Measurements from ENCODE around the gene TOR2A.
"Not testable (repeated sequence)": the region's sequence is repeated elsewhere in the genome, so short reads cannot be mapped to it uniquely, and the experiment has no call there.

Gene TOR2A

DNA sequence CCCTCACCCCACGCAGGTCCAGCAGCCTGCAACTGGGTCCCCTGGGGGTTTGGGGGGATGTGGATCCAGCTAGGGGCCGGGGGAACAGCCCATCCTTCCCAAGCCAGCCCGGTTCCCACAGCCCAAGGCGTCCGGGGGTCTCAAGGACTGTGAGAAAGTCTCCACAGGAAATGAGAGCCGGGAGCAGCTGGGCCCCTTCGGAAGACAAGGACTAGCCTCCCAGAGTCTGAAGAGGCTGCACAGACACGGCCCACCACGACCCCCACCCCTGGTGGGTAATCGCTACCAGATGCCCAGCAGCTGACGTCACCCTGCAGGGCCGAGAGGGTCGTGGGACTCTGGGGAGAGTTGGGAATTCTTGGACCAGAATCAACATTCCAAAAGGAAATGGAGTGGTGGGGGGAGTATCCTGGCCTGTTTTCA lies 32.8 kb upstream of the TOR2A start:
- no peak for DNase-seq

DNA sequence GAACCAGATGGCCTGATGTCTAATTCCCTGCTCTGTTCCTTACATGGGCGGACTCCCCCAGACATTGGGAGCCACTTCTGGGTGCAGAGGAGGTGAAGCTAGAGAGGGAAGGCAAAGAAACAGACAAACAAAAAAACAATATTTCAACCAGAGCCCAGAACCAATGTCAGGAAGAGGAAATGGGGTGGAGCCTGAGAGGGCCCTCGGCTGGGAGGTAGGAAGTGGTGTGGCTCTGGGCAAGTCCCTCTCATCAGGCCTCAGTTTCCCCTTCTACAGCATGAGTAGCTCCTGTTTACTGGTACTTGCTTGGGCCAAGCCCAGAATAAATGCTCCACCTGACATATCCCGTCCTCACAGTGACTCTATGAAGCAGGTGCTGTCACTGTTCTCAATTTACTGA lies 32.3 kb upstream of the TOR2A start:
- peak; percentile 27 for DNase-seq

DNA sequence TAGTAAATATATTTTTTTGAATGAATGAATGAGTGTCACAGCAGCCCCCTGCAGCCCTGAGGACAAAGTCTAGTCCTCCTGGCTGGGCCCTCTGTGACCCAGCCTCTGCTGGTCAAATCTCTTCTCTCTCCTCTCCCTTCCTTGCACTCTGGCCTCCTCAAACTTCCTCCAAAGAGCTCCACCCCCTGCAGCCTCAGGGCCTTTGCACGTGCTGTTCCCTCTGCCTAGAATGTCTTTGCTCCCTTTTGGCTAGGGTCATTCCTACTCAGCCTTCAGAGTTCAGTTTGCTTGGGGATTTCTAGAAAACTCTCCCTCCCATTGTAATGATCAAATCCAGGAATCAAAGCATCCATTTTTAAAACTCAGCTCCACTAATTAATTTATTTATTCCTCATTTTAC lies 30.3 kb upstream of the TOR2A start:
- DNase-seq = no peak

DNA sequence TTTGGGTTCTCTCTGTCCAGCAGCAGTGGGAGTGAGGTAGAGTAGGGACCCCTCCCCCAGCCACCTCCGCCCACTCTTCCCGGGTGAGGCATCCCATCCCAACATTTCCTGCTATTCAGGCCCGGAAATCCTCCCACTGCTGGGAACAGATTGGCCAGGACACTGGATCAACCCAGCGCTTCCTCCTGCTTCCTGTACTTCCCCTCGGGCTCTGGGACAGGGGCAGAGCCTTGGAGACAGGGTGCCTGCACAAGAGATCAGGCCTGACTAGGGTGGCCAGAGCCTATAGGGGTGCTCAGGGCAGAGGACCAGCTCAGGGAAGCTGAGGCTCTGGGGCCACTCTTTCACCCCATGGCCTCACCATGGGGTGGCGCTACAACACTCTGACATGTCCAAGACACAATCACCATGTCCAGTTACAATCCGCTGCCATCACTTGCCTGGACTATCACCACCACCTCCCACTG lies 28.9 kb upstream of the TOR2A start:
- DNase-seq = peak; percentile 19

DNA sequence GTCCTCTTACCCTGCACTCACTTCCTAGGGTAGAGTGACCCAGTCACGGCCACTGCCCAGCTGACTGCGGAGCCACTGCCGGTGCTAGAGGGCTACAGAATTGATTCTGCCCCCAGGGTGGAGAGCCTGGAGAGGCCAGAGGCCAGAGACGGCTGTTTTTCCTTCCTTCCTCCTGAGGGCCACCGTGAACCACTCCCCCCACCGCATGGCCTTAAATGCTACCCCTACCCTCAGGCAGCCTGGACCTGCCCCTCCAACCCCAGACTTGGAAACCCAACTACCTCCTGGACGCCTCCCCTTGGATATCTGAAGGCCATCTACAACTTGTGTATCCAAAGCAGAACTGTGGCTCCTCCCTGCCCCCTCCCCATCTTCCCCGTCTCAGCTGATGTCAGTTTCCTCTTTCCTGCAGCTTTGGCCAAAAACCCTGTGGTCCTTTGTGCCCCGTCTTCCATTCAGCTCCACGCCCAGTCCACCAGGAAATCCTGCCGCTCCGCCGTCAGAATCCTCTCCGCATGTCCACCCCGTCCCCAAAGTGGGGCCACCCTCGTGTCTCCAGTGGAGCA lies 27.1 kb upstream of the TOR2A start:
- DNase-seq = no peak

DNA sequence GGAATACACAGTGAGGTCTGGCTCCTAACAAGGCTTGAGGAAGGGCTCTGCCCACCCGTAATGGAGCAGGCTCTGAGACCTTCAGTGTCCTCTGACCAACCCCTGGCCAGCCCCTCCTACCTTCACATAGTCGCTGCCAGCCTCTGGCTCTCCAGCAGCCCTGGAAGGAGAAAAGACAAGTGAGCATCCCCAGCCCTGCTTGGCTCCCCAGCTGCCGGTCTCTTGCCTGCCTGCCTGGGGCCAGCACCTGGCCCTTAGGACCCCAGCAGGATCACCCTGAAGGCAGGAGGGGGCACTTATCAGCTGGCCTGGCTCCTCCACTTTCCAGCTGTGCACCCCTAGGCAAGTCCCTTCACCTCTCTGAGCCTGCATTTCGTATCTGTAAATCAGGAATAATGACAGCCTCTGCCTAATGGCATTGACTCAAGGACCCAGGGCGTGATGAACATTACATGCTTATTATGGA lies 26.4 kb upstream of the TOR2A start:
- no peak for DNase-seq

DNA sequence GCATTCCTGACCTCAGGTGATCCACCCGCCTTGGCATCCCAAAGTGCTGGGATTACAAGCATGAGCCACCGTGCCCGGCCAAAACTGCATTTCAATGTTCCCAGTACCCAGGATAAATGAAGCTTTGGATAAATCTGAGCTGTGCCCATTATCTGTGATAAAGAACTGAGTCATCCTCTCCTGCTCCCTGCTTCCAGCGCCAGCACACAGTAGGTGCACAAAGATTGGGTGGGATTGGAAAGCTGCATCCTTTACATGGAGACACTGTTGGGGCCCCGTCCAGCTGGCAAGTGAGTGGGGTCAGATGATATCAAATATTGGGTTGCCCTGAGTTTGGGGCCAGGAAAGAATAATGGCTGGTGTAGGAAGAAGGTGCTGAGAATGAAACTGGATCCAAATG lies 26.0 kb upstream of the TOR2A start:
- DNase-seq = no peak

DNA sequence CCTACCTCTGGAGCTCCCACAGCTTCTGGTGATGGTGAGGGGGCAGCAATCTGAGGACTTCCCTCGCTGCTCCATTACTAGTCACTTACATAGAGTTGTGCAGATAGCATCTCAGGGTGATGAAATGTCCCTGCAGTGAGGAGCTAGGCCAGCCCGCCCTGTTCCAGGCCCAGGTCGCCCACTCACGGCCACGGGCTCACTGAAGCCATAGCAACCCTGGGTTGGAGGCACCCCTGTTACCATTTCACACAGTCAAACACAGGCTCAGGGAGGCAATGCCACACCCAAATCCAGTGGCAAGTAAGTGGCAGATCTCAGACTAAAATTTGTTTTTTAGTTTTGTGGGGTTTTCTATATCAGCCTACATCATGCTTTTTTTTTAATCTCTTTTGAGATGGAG lies 23.7 kb upstream of the TOR2A start:
- DNase-seq = no peak

DNA sequence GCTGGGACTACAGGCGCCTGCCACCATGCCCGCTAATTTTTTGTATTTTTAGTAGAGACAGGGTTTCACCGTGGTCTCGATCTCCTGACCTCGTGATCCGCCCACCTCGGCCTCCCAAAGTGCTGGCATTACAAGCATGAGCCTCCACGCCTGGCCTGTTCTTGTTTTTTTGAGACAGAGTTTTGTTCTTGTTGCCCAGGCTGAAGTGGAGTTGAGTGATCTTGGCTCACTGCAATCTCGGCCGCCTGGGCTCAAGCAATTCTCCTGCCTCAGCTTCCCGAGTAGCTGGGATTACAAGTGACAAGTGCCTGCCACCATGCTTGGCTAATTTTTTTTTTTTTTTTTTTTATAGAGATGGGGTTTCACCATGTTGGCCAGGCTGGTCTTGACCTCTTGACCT lies 21.7 kb upstream of the TOR2A start:
- not testable (repeated sequence) for DNase-seq

DNA sequence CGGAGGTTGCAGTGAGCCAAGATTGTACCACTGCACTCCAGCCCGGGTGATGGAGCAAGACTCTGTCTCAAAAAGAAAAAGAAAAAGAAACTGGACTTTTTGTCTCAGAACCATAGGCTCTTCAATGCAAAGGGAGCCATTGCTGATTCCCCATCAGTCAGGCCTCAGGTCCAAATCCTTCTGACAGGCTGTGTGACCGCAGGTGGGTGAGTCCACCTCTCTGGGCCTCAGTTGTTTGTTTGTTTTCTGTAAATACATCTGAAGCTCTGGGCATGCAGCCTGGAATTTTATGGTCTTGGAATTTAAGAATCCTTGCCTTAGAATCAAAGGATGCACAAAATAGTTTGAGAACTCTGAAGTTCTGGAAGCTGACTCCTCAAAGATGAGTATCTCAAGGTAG lies 21.1 kb upstream of the TOR2A start:
- DNase-seq = no peak

DNA sequence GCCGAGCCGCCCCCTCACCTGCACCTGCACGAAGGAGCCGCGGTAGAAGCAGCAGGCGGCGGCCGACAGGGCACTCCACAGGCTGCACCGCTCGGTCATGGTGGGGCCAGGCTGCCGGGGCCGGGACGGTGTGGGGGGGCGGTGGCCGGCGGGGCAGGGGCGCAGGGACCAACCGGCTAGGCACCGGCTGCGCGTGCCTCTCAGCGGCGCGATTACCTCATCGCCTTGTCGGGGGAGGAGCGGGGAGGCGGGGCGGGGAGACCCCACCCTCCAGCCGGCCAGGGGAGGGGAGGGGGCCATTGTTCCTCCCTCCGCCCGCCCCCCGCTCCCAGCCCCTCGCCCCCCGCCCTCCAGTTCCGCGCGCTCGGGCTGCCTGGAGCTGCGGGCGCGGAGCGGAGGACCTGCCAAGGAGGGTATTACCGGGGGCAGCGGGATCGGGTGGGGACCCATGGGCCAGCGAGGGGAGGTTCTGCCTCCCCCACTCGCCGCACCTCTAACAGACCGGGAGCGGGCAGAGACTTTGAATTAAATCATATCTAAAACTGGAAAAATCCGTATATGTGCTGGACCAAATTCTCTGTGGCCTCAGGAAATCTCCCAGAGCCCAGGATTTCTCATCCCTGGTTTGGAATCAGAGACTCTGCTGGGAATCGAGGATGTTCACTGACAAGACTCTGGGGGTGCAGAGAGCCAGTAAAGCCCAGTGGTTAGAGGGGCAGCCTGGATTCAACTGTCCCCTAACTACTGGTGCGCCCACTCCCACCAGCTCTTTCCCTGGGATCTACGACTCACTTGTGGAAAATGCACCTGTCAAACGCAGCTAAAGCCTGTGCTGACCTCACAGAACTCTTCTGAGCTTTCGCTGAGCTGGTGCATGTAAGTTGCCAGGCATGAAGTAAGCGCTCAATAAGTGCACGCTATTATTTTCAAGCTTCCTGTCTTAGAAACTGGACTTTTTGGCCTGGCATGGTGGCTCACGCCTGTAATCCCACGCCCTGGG lies 20.3 kb upstream of the TOR2A start:
- DNase-seq = no peak

DNA sequence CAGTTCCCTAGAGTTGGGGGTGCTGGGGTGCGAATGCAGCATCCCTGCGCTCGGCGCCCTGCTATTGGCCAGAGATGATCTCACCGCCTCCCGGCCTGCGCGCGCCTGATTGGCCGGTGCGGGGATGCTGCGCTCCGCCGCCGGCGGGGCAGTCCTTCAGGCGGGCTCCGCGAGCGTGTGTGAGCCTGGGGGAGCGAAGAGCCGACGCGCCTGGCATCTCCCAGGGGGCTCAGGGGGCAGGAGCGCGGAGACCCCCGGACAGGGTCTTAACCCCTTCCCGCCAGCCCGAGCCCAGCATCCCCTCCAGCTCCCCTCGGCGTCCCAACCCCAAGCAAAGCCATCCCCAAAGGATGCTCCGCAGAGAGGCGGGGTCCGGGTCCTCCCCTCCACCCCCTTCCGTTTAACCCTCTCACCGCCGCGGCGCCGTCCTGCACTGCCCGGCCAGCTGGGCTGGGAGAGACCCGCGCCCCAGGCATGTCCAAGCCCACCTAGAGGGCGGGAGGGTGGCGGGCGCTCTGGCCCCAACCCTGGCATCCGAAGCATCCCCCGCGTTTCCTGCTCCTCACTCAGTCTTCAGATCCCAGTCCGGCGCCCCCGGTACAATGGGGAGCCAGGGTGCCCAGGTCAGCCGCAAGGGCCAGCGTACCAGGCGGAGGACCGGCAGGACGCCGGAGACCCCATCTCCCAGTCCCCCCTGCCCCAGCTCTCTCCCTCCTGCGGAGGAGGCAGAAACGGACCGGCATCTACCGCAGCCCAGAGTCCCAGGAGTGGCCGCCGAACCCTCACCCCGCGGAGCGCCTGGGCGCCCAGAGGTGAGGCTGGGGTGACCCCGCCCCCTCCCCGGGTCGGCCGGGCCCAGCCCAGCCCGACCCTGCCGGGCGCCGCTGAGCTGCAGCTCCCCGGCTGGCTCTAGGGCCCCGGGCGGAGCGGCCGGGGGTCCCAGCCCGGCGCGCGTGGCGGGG lies 19.3 kb upstream of the TOR2A start:
- no peak for DNase-seq

DNA sequence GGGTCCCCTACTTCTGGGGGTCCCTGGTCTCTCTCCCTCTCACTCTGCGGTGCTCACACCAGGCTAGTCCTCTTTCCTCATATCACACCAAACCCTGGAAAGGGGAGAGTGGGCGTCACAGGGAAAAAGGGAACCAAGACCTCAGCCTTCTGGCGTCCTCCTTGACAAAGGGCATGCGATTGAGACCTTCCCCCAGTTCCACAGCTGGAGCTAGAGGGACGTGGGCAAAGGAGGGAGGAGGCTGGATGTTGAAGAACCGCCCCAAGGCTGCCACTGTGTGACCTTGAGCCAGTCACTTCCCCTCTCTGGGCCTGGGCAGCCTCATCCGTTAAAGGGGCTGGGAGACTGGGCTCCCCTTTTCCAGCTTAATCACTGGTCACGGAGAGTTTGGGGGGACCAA lies 18.5 kb upstream of the TOR2A start:
- no peak for DNase-seq

DNA sequence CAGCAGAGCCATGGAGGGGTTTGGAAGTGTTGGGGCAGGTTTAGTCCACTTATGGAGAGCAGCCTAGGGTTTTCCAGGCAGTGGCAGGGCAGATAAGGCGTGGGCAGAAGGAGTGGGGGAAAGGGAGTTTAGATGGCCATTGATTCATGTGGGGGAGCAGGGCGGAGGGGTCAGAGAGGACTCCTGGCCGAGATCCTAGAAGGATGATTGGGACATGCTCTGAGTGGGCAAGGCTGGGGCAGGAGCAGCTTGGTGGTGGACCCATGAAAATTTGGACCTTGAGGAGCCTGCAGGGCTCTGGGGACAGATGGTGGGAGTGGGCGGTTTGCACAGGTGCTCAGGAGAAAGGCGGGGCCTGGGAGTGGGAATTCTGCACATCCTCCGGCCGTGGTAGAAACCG lies 18.1 kb upstream of the TOR2A start:
- no peak for DNase-seq

DNA sequence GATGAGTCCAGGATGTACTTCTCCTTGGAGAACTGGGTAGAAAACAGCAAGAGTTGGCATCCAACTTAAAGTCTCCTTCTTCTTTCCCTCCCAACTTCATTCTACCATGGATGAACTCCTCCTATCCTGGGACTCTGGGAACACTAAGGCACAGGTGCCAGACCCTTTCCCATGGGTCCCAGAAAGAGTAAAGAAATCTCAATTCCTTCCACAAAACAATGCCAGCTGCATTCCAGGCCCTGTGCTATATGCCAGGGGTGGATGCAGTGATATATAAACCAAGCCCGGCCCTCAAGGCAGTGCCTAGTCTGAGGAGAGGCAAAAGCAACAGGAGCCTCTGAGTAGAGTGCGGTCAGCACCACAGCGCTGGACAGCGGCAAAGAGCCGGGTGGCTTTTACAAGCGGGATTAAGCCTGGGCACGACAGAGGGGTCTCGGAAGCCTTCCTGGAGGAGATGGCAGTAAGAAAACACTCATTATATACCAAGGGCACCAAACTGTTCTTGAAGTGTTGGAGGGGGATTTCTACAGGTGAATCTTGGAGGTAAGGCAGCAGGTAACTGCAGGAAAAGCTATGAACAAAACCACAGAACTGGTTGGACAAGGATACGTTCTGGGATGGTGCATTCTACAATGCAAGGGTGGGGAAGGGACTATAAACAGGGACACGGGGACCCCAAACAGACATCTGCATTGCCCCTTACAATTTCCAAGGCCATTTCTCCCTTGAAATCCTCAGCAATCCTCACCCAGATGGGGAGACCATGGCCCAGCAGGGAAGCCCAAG lies 16.4 kb upstream of the TOR2A start:
- DNase-seq = no peak

DNA sequence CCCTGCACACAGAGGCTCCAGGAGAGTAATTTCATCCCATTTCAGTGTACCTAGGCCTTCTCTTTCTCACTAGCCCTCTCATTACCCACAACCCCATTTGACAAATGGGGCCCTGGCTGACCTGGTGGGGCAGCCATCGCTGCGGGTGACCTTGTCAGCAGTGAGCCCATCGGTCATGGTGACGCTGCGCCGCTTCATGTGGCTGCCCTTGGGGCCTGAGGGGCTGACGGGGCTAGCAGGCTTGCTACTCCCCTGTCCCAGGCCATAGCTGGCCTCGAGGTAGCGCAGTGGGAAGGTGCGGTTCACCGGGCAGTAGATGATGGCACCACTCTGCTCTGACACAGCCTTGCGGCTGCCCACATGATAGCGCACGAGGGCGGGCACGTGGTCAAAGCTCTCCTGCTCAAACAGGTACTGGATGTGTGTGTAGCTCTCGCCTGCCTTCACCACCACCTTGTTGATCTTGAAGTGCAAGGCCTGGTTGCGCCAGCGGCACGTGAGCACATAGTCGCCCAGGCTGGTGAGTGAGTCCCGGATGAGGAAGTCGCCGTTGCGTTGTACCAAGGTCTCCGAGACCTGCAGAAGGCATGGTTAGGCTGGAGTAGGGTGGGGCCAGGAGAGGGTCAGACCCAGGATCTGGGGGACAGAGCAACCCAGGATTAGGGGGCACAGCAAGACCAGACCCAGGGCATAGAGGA lies 14.1 kb upstream of the TOR2A start:
- DNase-seq = no peak

DNA sequence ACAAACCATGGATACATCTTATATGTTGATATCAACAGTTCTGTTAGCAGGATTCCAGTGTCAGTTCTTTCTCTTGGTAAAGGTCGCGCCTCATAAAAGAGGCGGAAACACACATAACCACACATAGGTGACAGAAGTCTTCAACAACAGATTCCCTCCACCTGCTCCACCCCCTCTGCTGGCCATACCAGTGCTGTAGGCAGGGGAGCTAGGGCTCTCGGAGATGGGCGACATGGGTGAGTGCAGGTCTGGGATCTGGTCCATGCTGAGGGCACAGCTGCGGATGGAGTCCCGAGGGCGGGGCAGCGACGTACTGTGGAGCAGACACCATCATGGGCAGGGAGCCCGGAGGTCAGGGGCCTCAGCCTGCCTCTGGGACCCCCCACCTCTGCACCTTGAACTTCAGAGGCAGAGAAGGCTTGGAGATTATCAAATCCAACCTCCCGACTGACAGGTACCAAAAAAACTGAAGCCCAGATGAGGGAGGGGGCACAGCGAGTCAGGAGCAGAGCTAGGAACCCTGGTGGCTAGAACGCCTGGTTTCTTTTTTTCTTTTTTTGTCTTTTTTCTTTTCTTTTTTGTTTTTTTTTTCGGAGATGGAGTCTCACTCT lies 12.0 kb upstream of the TOR2A start:
- DNase-seq = peak; percentile 47

DNA sequence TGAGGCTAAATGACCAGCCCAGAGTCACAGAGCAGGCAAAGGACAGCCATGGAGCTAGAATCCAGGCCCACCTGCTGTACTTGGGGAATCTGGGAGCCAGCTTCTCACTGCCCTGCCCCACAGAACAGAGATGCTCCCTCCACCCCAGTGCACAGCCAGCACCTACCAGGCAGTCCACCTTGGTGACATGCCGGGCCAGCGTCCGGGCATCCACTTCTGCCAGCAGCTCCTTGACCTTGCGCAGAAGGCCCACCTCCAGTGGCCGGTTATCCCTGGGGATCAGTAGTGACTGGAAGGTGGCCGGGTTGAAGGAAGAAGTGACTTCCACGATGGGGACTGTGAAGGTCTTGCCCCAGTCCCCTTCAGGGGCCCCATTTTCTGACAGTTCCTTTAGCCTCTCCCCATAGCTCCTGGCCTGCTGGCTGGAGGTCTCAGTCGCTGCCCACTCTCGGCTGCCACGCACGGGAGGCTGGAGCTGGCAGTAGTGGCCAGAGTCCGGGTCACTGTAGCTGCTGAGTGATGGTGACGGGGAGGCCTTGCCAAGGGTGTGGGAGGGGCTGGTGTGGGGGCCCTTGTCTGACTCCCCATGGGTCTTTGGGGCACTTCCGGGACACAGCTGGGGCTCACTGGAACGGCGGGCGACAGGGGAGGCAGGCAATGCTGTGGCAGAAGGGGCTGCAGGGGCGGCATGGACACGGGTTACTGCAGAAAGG lies 9.5 kb upstream of the TOR2A start:
- no peak for DNase-seq

DNA sequence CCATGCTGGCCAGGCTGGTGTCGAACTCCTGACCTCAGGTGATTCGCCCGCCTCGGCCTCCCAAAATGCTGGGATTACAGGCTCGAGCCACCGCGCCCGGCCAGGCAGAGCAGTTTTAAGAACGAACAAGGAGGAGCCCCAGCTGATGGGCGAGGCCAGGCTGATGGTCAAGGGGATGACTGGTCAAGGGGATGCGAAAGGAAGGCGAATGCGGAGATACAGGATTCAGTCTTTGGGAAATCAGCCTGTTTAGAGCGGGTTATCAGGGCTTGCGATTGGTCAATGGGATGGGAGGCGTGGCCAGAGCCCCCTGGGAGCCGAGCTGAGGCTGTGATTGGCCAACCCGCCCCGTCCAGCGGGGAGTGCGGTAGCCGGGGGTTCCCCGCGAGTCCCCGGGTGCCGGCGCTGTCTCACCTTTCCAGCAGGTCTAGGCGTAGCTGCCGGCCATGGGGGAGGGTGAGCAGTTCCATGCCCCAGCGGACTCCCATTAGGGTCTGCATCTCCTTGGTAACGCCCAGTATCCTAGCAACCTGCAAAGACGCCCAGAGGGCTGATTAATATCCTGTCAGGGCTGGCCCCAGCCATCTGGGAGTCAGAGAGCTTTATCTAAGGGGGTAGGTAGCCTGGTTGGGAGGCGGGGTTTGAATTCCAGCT lies 7.5 kb upstream of the TOR2A start:
- no peak for DNase-seq
